Calu3 (cell line): Measurements from ENCODE around the gene SLC27A2. TPM values are rescaled to one million over a fixed set of nuclear protein-coding genes. Genes with fewer than 3 reads are reported as not detected.
"Not testable (repeated sequence)": the region's sequence is repeated elsewhere in the genome, so short reads cannot be mapped to it uniquely, and the experiment has no call there.

Source experiments
- Bru-seq: library from RNA; stranded (reverse); fragments of 400-500 nt; gene quantifications from one replicate; lab custom pipeline; 2021; lab: Mats Ljungman, UMichigan
- BruChase-seq, 2 experiments: library from RNA; stranded (reverse); fragments of 400-500 nt; gene quantifications; one replicate each; lab custom pipeline; 2021; lab: Mats Ljungman, UMichigan
- BruUV-seq: library from RNA; stranded (reverse); fragments of 400-500 nt; replicated peaks from 2 replicates; lab custom pipeline; 2021; lab: Mats Ljungman, UMichigan
- CTCF ChIA-PET: fragments of 300-600 bp; sonication (Branson Sonifier 250); formaldehyde crosslinking; loops from one replicate; lab custom pipeline; 2022; ENCODE audit warnings: antibody characterized with exemption; lab: Charles Lee
- DNase-seq: peaks from one replicate; pipeline ENCODE4 v3.0.0; 2022
- H3K27ac Mint-ChIP-seq: one replicate; pipeline ENCODE4 v1.8.0; 2022; ENCODE audit warnings: mixed read lengths; ENCODE audit not compliant: unreplicated experiment
- H3K27me3 Mint-ChIP-seq: one replicate; pipeline ENCODE4 v1.8.0; 2022; ENCODE audit warnings: mixed read lengths; ENCODE audit not compliant: unreplicated experiment
- H3K36me3 Mint-ChIP-seq: one replicate; pipeline ENCODE4 v1.8.0; 2022; ENCODE audit warnings: mild to moderate bottlenecking, moderate library complexity, mixed read lengths; ENCODE audit not compliant: insufficient read depth, unreplicated experiment
- H3K4me1 Mint-ChIP-seq: one replicate; pipeline ENCODE4 v1.8.0; 2022; ENCODE audit warnings: mild to moderate bottlenecking, low read depth, mixed read lengths; ENCODE audit not compliant: unreplicated experiment
- H3K4me3 Mint-ChIP-seq: one replicate; pipeline ENCODE4 v1.8.0; 2022; ENCODE audit warnings: mild to moderate bottlenecking, low read depth, moderate library complexity, mixed read lengths; ENCODE audit not compliant: unreplicated experiment
- H3K9me3 Mint-ChIP-seq: one replicate; pipeline ENCODE4 v1.8.0; 2022; ENCODE audit warnings: low read depth, mixed read lengths; ENCODE audit not compliant: unreplicated experiment
- intact Hi-C: fragments of 100-400 bp; cut with micrococcal nuclease; formaldehyde crosslinking; loops from one replicate; pipeline ENCODE4 v1.10.0; 2022; ENCODE audit not compliant: unreplicated experiment
- long read RNA-seq: library from polyadenylated mRNA; stranded (forward); transcript quantifications from one replicate; pipeline ENCODE4 v2.0.0, GENCODE V29; 2022
- total RNA-seq: library from RNA; stranded (reverse); gene quantifications from 2 replicates; pipeline ENCODE4 v1.2.3, GENCODE V29; 2022
- TF ChIP-seq, protein P1 (sequence below): fragments of 200-600 bp; IDR thresholded peaks from one replicate; pipeline ENCODE4 v1.8.0; 2022; ENCODE audit warnings: antibody characterized with exemption; ENCODE audit not compliant: unreplicated experiment

The SLC27A2 gene
- total RNA-seq (13.1 and 14.0 TPM in 2 replicates), Bru-seq, nascent RNA (percentile 44 among the genes with signal in this experiment), BruChase-seq, experiment 1, labeled RNA remaining after a 6-hour chase (percentile 47 among the genes with signal in this experiment), BruChase-seq, experiment 2, labeled RNA remaining after a 2-hour chase (percentile 40 among the genes with signal in this experiment)
- long read RNA-seq, transcript SLC27A2-201 (10 exons, 2,394 nt): major isoform, 22 of 23 reads
- long read RNA-seq, partial matches to known transcripts: 0 of 23 reads
- long read RNA-seq, other reads (novel, unspliced or antisense): 1 of 23 reads

DNA sequence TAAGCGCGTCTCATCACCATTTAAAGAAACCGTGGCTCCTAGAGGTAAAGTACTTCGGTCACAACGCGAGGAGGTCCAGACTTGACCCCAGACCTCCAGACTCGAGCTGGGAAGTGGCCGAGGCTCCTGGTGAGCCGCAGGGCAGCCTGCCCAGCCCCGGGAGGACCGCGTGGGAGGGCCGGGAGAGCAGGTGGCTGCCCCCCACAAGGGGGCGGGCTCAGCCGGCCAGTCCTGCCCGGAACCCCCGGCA is at the start of gene SLC27A2:
TSS of gene SLC27A2 (plus strand) at position 228 of the 250 bp plus-strand sequence. CDS start 232 bp downstream, outside the sequence.
- H3K36me3 Mint-ChIP-seq: peaks cover 14% of the 10 kb centered on the region
- intact Hi-C loops: loop anchor here (2.0 to 10.0 kb wide), 3 partner anchors 33 to 133 kb away; no protein-coding TSS in a partner anchor
- TF ChIP-seq, protein P1, sequence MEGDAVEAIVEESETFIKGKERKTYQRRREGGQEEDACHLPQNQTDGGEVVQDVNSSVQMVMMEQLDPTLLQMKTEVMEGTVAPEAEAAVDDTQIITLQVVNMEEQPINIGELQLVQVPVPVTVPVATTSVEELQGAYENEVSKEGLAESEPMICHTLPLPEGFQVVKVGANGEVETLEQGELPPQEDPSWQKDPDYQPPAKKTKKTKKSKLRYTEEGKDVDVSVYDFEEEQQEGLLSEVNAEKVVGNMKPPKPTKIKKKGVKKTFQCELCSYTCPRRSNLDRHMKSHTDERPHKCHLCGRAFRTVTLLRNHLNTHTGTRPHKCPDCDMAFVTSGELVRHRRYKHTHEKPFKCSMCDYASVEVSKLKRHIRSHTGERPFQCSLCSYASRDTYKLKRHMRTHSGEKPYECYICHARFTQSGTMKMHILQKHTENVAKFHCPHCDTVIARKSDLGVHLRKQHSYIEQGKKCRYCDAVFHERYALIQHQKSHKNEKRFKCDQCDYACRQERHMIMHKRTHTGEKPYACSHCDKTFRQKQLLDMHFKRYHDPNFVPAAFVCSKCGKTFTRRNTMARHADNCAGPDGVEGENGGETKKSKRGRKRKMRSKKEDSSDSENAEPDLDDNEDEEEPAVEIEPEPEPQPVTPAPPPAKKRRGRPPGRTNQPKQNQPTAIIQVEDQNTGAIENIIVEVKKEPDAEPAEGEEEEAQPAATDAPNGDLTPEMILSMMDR: no peak
- DNase-seq: peak; percentile 80
- CTCF ChIA-PET: interaction anchor here (0.7 to 2.3 kb wide), 3 partner anchors 107 to 173 kb away, joined by 3 to 11 read pairs (median 4); partner anchors contain the start of gene GABPB1
- BruUV-seq: no TSS peak
- H3K4me3 Mint-ChIP-seq: peak within 1 kb of the TSS; percentile 97
- peak within 1 kb of the TSS; percentile 24 for H3K27ac Mint-ChIP-seq
- no peaks in the 10 kb centered on the region for H3K9me3 Mint-ChIP-seq
- H3K27me3 Mint-ChIP-seq: no peaks in the 10 kb centered on the region
- peaks cover 18% of the 10 kb centered on the region for H3K4me1 Mint-ChIP-seq

DNA sequence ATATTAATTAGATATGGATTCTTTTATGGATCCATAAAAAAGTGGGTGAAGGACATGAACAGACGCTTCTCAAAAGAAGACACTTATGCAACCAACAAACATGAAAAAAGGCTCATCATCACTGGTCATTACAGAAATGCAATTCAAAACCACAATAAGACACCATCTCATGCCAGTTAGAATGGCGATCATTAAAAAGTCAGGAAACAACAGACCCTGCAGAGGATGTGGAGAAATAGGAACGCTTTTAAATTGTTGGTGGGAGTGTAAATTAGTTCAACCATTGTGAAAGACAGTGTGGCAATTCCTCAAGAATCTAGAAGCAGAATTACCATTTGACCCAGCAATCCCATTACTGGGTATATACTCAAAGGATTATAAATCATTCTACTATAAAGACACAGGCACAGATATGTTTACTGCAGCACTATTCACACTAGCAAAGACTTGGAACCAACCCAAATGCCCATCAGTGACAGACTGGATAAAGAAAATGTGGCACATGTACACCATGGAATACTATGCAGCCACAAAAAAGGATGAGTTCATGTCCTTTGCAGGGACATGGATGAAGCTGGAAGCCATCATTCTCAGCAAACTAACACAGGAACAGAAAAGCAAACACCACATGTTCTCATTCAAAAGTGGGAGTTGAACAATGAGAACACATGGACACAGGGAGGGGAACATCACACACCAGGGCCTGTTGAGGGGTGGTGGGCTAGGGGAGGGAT is 49.6 kb upstream of the SLC27A2 start:
- H3K9me3 Mint-ChIP-seq, CTCF ChIA-PET, BruUV-seq, H3K27me3 Mint-ChIP-seq, H3K4me1 Mint-ChIP-seq, intact Hi-C loops, H3K36me3 Mint-ChIP-seq, H3K4me3 Mint-ChIP-seq, DNase-seq, H3K27ac Mint-ChIP-seq: not testable (repeated sequence)

DNA sequence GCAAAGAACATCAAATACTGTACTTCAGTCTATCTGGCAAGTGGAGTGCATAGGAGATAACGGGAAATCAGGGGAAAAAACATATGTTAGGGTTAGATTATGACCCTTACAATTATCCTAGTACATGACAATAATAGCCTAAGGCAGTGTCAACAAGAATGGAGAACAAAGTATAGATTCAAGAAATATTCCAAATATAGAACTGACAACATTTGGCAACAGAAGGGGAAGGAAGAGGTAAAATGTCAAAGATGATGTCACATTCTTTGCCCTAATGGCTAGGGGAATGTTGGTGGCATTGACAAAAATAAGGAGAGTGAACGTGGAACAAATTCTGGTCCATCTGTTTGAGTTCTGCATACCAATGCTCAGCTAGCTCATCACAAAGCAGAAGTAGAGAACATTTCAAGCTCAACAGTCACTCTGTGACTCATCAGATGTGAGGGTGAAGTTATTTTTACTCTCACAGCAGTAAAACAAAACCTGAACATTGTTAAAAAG is 47.4 kb upstream of the SLC27A2 start:
- TF ChIP-seq, protein P1: no peak
- H3K27ac Mint-ChIP-seq: no peak overlapping the region
- no TSS peak for BruUV-seq
- peaks cover 8% of the 10 kb centered on the region for H3K4me1 Mint-ChIP-seq
- CTCF ChIA-PET: interaction anchor here (0.5 to 0.7 kb wide), 2 partner anchors 126 to 132 kb away, joined by 3 read pairs; no protein-coding TSS in a partner anchor
- intact Hi-C loops: no loop called here
- no peak for DNase-seq
- no peak overlapping the region for H3K4me3 Mint-ChIP-seq
- no peaks in the 10 kb centered on the region for H3K36me3 Mint-ChIP-seq
- H3K9me3 Mint-ChIP-seq: no peaks in the 10 kb centered on the region
- no peaks in the 10 kb centered on the region for H3K27me3 Mint-ChIP-seq

DNA sequence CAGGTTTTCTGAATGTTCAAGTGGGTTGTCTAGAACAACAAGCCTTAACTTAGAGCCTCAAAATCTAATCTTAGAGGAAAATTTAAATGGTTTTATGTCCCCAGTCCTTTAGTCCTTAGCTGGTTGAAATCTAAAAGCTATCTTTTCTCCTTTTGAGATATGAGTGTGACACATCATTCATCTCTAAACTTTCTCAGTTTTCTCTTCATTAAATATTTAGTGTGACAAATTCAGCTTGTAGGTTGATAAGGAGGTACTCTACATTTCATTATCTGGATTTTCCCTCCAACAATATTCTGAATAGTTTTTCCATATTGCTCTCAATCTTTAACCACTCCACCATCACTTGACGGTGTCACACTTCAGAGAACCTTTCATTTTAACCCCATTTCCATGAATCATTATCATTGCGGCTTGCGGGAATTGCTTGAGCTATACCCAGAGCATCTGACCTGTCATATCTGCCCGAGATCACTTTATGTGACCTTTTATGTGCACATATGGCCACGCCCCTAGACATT is 46.9 kb upstream of the SLC27A2 start:
- BruUV-seq: no TSS peak
- intact Hi-C loops: no loop called here
- H3K9me3 Mint-ChIP-seq: no peaks in the 10 kb centered on the region
- no peaks in the 10 kb centered on the region for H3K36me3 Mint-ChIP-seq
- peaks cover 8% of the 10 kb centered on the region for H3K4me1 Mint-ChIP-seq
- no peaks in the 10 kb centered on the region for H3K27me3 Mint-ChIP-seq
- no peak overlapping the region for H3K4me3 Mint-ChIP-seq
- no peak for DNase-seq
- CTCF ChIA-PET: interaction anchor here (0.7 kb wide), 1 partner anchor 132 kb away, joined by 3 read pairs; no protein-coding TSS in a partner anchor
- H3K27ac Mint-ChIP-seq: no peak overlapping the region
- TF ChIP-seq, protein P1: no peak
